Vagina (tissue), 2 donors: ENCODE data around the gene MYLK.

Source experiments
- POLR2A ChIP-seq, 2 donors: fragments of 450-650 bp; IDR thresholded peaks; one replicate each; pipeline ENCODE4 v1.6.1; 2017; ENCODE audit warnings: antibody characterized with exemption in 2 of 2, mild to moderate bottlenecking in 2 of 2, moderate library complexity in 2 of 2
- POLR2AphosphoS5 ChIP-seq, 2 donors: sonication (generic); formaldehyde crosslinking; IDR thresholded peaks; one replicate each; pipeline ENCODE4 v1.9.0; 2017; ENCODE audit warnings: antibody characterized with exemption in 2 of 2, mild to moderate bottlenecking in 2 of 2, low read depth in 1 of 2; ENCODE audit not compliant: insufficient read depth in 1 of 2
- TF ChIP-seq, protein P1 (sequence below), 3 experiments: fragments of 450-650 bp in 2 of 3; fragments of 200-600 bp in 1 of 3; sonication (generic) in 1 of 3; IDR thresholded peaks; one replicate each; pipeline ENCODE4 v1.5.1; 2017 to 2019; ENCODE audit warnings: antibody characterized with exemption in 3 of 3, mild to moderate bottlenecking in 2 of 3, moderate library complexity in 2 of 3

DNA sequence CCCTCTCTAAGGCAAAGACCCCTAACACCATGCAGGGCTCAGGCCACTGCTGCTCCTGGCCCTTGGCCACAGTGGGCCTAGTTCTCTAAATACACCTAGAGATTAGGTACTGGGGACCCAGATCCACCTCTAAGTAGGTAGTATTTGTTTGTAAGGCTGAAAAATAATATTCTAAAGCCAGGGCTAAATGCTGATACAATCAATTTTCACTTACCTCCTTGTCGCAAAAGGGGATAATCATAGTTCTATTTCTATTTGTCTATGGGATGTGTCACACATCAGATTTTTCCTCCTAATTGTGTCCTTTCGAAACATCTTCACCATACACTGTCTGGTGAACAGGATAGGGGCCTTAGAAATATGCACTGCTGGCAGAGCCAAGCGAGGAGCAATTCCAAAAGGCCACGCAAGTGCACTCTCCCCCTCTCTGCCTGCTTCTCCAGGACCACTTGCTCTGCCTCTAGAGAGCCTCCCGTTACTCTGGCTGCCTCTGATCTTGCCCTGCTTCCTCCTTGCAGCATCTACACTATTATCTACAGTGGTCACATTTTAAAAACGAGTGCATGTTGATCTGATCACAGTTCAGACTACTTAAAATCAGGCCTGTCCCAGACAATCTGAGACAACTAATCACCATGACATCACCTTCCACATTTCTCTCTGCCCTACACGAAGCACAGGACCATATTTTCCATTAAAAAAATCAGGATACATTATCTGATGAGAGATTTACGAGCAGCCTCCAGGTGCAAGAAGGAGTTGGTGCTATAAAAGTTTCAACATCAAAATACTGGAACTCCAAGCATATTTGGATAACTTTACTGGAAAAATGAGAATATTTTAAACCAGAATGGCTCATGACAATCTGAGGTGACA is 115.4 kb downstream of the MYLK start:
- TF ChIP-seq, protein P1, sequence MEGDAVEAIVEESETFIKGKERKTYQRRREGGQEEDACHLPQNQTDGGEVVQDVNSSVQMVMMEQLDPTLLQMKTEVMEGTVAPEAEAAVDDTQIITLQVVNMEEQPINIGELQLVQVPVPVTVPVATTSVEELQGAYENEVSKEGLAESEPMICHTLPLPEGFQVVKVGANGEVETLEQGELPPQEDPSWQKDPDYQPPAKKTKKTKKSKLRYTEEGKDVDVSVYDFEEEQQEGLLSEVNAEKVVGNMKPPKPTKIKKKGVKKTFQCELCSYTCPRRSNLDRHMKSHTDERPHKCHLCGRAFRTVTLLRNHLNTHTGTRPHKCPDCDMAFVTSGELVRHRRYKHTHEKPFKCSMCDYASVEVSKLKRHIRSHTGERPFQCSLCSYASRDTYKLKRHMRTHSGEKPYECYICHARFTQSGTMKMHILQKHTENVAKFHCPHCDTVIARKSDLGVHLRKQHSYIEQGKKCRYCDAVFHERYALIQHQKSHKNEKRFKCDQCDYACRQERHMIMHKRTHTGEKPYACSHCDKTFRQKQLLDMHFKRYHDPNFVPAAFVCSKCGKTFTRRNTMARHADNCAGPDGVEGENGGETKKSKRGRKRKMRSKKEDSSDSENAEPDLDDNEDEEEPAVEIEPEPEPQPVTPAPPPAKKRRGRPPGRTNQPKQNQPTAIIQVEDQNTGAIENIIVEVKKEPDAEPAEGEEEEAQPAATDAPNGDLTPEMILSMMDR (IDR thresholded peaks at IDR 0.05): no peak
- no peak for TF ChIP-seq POLR2A (IDR thresholded peaks at IDR 0.05)
- TF ChIP-seq POLR2AphosphoS5 (IDR thresholded peaks at IDR 0.05; ENCODE audit: insufficient read depth in 1 of 2, low read depth in 1 of 2): no peak
